Sciatic nerve (tissue), 2 donors: Measurements from ENCODE around the gene NID1. TPM values are rescaled to one million over a fixed set of nuclear protein-coding genes. Genes with fewer than 3 reads are reported as not detected.
"Not testable (repeated sequence)": the region's sequence is repeated elsewhere in the genome, so short reads cannot be mapped to it uniquely, and the experiment has no call there.

ENCODE experiments used
- ATAC-seq: fragments of 200-7000 bp; cut with Tn5 transposase; one replicate; pipeline ENCODE4 v1.9.1; 2020; ENCODE audit warnings: mild to moderate bottlenecking, moderate library complexity
- DNase-seq: peaks from one replicate; pipeline ENCODE4 v3.0.0-alpha.2; 2020; ENCODE audit warnings: low spot score
- intact Hi-C: fragments of 100-400 bp; cut with DNase I; formaldehyde crosslinking; loops from one replicate; pipeline ENCODE4 v1.14.2; 2022
- total RNA-seq: library from RNA; stranded (reverse); fragmentation: NEBNext Ultra II Directional; extraction: Animal tissue kit (Norgen Biotek cat#: 25700); gene quantifications from one replicate; pipeline ENCODE4 v1.2.1, GENCODE V29; 2021
- donor health status: DM: no; HTN: no; CAD: no.
- donor health status: DM: no; HTN: no; CAD: no.

The NID1 gene
- total RNA-seq, 1 donor from 2014 or later: 87.6 TPM

- DNase-seq (no peak), ATAC-seq (no peak)
- intact Hi-C loops: no loop called here
These were observed 78.0 kb downstream of the NID1 start for GRCh38 chr1:235986869-235987268.

GRCh38 chr1:235984041-235984825, 80.7 kb downstream of the NID1 start:
- ATAC-seq (peak; percentile 81), DNase-seq (no peak)
- intact Hi-C loops: no loop called here

- intact Hi-C loops: no loop called here
- DNase-seq (no peak), ATAC-seq (no peak)
These were observed 83.9 kb downstream of the NID1 start for GRCh38 chr1:235980976-235981375.

- DNase-seq (peak; percentile 66), ATAC-seq (peak; percentile 80)
- intact Hi-C loops: loop anchor here (10.0 kb wide), 1 partner anchor 105 kb away; no protein-coding TSS in a partner anchor
These were observed 85.1 kb downstream of the NID1 start for GRCh38 chr1:235979716-235980333.

GRCh38 chr1:235979176-235979575, 85.7 kb downstream of the NID1 start:
- intact Hi-C loops: loop anchor here (10.0 kb wide), 1 partner anchor 104 kb away; no protein-coding TSS in a partner anchor
- no peak for ATAC-seq

GRCh38 chr1:235976490-235976889, 88.4 kb downstream of the NID1 start:
- ATAC-seq (no peak), DNase-seq (no peak)
- intact Hi-C loops: loop anchor here (10.0 kb wide), 1 partner anchor 102 kb away; no protein-coding TSS in a partner anchor

More at GRCh38 chr1:235979176-235979575, 85.7 kb downstream of the NID1 start:
- no peak for DNase-seq

GRCh38 chr1:235974616-235975015, 90.3 kb downstream of the NID1 start:
- no peak for DNase-seq
- intact Hi-C loops: loop anchor here (10.0 kb wide), 1 partner anchor 100 kb away; no protein-coding TSS in a partner anchor
- no peak for ATAC-seq

- intact Hi-C loops: loop anchor here (10.0 kb wide), 1 partner anchor 98 kb away; no protein-coding TSS in a partner anchor
- not testable (repeated sequence) for DNase-seq
- peak; percentile 1 for ATAC-seq
These were observed 92.2 kb downstream of the NID1 start for GRCh38 chr1:235972691-235973090.

GRCh38 chr1:235972311-235972689, 92.6 kb downstream of the NID1 start:
- ATAC-seq: peak; percentile 70
- intact Hi-C loops: loop anchor here (10.0 kb wide), 1 partner anchor 97 kb away; no protein-coding TSS in a partner anchor
- no peak for DNase-seq

- peak; percentile 97 for DNase-seq
- peak; percentile 96 for ATAC-seq
These were observed 93.1 kb downstream of the NID1 start for GRCh38 chr1:235971571-235972310.

GRCh38 chr1:235971020-235971419, 93.9 kb downstream of the NID1 start:
- DNase-seq: no peak
- intact Hi-C loops: loop anchor here (10.0 kb wide), 1 partner anchor 96 kb away; no protein-coding TSS in a partner anchor
- peak; percentile 1 for ATAC-seq

More at GRCh38 chr1:235971571-235972310, 93.1 kb downstream of the NID1 start:
- intact Hi-C loops: loop anchor here (10.0 kb wide), 1 partner anchor 97 kb away; no protein-coding TSS in a partner anchor

- intact Hi-C loops: no loop called here
- DNase-seq (no peak), ATAC-seq (no peak)
These were observed 96.1 kb downstream of the NID1 start for GRCh38 chr1:235968831-235969230.

GRCh38 chr1:235966134-235966533, 98.8 kb downstream of the NID1 start:
- intact Hi-C loops, ATAC-seq, DNase-seq: not testable (repeated sequence)

- intact Hi-C loops: no loop called here
- ATAC-seq (no peak), DNase-seq (no peak)
These were observed 104.1 kb downstream of the NID1 start for GRCh38 chr1:235960809-235961208.

GRCh38 chr1:235958021-235958420, 106.9 kb downstream of the NID1 start:
- no peak for DNase-seq
- intact Hi-C loops: no loop called here

GRCh38 chr1:235955777-235956176, 109.1 kb downstream of the NID1 start:
- intact Hi-C loops: no loop called here
- no peak for ATAC-seq
- DNase-seq: no peak

More at GRCh38 chr1:235958021-235958420, 106.9 kb downstream of the NID1 start:
- ATAC-seq: no peak

GRCh38 chr1:235954306-235955283, 110.3 kb downstream of the NID1 start:
- intact Hi-C loops: no loop called here
- ATAC-seq (peak; percentile 71), DNase-seq (no peak)

GRCh38 chr1:235953801-235954200, 111.1 kb downstream of the NID1 start:
- intact Hi-C loops: no loop called here
- no peak for ATAC-seq
- DNase-seq: no peak
